Activated T-cell treated with anti-CD3 and anti-CD28 coated beads for 48 hours (primary cell): ENCODE results near the gene NEUROG2.
A peak's percentile ranks its signal among the peaks of the same experiment; 100 is the strongest.
"Not testable (repeated sequence)": the region's sequence is repeated elsewhere in the genome, so short reads cannot be mapped to it uniquely, and the experiment has no call there.

Experiments
- DNase-seq: peaks from one replicate; pipeline ENCODE4 v3.0.0-alpha.2; 2020; ENCODE audit warnings: low read depth

NEUROG2 gene

DNA sequence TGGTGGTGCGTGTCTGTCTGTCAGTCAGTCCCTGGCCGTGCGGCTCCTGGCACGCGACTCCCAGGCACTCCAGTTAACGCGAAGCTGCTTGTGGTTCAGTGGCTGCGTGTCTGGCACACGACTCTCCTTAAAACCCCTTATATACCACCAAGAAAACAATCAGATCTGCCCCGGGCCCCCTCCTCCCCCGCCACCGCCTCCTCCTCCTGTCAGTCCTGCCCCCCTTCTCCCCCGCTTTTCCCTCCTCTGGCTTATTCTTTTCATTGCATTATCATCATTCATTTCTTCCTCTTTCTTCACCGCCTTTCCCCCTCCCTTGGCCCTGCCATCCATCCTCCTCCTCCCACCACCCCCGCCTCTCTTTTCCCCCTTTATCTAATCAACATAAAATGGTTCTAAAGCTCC is at the start of gene NEUROG2:
Gene NEUROG2, minus strand, starts transcription at position 115 of the 405 bp plus-strand sequence. CDS start 705 bp downstream, outside the sequence.
- DNase-seq: no peak

GRCh38 chr4:112564706-112565270 is 48.8 kb upstream of the NEUROG2 start:
- no peak for DNase-seq

GRCh38 chr4:112563431-112564200 is 47.6 kb upstream of the NEUROG2 start:
- DNase-seq: no peak

GRCh38 chr4:112562254-112562879 is 46.4 kb upstream of the NEUROG2 start:
- DNase-seq: no peak

DNA sequence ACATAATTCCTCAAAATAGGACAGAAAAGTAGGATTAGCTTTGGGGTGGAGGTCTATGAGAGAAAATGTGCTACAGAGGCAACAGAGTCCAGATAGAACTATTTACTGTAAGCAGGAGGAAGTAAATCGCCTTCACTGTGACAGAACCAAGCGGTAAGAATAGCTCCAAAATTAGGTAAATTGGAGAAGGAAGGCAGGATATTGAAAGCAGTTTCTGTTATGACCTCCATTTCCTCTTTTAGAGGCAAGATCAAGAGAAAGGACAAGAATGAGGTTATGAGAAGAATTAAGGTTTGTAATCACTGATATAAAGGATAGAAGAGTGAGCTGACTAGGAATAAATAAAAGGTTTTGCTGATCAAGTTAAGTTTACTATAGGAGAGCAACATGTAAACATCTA is 44.1 kb upstream of the NEUROG2 start:
- no peak for DNase-seq

GRCh38 chr4:112559053-112559452 is 43.1 kb upstream of the NEUROG2 start:
- DNase-seq: no peak

DNA sequence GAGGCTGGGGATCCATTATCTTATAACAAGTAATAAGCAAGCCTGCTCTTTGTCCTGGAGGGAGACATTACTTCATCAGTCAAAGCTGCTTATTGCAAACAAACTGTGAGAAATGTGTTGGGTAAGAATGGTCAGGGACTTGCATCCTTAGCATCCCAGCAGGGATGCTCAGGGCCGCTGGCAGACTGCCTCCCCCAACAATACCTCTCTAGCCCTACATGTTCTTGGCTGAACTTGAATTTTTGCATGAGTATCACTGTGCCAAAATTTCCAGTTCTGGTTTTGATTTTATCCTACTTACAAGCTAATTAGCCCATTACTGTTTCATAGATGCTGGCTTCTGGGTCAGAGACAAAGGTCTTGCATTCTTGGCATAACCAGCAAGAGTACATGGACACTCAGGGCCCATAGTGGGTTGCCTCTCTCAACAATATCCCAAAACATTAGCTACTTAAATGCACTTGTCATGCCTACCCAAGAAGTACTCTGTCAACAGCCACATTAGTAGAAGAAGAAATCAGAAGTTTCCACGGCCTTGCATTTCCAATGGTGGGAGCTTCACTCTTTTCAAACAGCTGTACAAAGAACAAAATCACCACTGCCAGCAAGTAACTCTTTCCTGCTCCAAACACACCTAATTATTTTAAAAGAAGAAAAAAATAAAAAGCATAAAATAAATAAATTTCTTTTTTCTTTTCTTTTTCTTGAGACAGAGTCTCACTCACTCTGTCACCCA is 41.9 kb upstream of the NEUROG2 start:
- DNase-seq: no peak

DNA sequence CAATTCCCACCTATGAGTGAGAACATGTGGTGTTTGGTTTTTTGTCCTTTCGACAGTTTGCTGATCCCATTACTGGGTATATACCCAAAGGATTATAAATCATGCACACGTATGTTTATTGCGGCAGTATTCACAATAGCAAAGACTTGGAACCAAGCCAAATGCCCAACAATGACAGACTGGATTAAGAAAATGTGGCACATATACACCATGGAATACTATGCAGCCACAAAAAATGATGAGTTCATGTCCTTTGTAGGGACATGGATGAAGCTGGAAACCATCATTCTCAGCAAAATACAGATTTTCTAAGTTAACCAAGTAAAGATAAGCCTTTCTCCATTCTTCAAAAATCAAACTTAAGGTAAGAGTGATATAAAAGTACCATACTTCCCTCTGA is 38.3 kb upstream of the NEUROG2 start:
- not testable (repeated sequence) for DNase-seq

DNA sequence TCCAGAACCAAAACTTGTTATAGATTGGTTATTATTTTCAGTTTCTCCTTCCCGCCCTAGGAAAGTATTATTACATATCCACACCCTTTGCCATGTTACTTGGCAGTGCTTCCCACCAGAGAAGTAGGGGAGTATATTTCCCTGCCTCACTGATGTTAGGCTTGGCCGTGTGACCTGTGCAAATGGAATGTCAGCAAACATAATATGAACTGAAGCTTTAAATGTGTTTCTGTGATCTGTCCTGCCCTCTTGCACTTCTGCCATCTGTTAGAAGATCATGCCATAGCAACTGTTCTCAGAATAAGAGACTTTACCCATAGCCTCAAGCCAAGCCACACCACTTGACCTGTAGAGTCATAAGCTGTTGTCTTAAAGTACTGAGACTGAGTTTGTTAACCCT is 36.7 kb upstream of the NEUROG2 start:
- no peak for DNase-seq

DNA sequence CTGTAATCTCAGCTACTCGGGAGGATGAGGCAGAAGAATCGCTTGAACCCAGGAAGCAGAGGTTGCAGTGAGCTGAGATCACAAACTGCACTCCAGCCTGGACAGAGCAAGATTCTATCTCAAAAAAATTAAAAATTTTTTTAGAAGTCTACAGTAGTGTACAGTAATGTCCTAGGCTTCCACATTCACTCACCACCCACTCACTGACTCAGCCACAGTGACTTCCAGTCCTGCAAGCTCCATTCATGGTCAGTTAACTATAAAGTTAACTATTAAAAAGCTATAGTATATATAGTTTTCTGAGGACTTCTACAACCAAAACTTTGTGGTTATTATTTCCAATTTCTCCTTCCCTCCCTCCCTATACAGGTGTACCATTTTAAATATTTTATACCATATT is 34.7 kb upstream of the NEUROG2 start:
- no peak for DNase-seq

DNA sequence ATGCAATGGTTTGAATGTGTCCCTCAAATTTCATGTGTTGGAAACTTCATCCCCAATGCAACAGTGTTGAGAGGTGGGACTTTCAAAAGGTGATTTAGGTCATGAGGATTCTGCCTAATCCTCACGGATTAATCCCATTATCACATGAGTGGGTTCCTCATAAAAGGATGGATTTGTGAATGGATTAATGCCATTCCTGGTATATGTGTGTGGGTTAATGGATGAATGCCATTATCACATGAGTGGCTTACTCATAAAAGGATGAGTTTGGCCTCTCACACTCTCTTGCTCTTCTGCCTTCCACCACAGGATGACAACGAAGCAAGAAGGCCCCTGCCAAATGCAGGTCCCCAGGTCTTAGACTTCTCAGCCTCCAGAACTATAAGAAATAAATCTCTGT is 30.5 kb upstream of the NEUROG2 start:
- DNase-seq: no peak

- no peak for DNase-seq
Observed at GRCh38 chr4:112545346-112545745, 29.4 kb upstream of the NEUROG2 start.

DNA sequence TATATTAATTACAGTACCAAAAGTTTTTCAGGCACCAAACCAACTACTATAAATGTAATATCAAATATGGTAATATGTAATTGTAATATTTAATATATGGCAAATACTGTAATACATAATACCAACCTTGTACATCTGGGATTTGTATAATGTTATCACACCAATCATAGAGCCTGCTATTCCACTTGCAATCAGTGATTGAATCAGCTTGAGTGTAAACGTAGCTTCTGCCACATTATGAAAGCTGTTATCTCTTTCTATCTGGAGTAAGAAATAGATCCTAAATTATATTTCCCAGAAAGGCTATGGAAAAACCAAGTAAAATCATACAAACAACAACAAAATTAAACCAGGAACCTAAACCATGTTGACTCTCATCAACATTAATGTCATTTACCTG is 24.7 kb upstream of the NEUROG2 start:
- no peak for DNase-seq

DNA sequence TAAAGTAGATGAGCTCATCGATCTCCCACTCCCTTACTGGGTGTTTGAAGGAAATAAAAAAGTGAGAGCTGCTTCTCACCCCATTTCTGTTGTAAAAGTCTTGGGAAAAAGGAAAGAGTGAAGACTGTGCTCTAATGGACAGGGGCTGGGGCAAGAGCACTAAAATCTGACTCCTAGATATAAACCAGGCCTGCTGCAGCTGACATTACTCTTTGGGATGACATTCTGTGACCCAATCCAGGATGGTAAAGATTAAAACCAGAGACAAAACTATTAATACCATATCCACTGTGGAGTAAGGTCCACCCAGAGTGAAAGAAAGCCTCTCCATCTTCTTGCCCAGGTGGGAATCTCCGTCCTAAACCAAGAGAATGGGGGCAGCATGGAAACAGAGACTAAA is 20.1 kb upstream of the NEUROG2 start:
- no peak for DNase-seq

GRCh38 chr4:112532267-112532666 is 16.3 kb upstream of the NEUROG2 start:
- DNase-seq: no peak

GRCh38 chr4:112531146-112531545 is 15.2 kb upstream of the NEUROG2 start:
- no peak for DNase-seq

- no peak for DNase-seq
Observed at GRCh38 chr4:112526061-112526460, 10.1 kb upstream of the NEUROG2 start.

GRCh38 chr4:112523764-112524505 is 8.0 kb upstream of the NEUROG2 start:
- peak; percentile 80 for DNase-seq

DNA sequence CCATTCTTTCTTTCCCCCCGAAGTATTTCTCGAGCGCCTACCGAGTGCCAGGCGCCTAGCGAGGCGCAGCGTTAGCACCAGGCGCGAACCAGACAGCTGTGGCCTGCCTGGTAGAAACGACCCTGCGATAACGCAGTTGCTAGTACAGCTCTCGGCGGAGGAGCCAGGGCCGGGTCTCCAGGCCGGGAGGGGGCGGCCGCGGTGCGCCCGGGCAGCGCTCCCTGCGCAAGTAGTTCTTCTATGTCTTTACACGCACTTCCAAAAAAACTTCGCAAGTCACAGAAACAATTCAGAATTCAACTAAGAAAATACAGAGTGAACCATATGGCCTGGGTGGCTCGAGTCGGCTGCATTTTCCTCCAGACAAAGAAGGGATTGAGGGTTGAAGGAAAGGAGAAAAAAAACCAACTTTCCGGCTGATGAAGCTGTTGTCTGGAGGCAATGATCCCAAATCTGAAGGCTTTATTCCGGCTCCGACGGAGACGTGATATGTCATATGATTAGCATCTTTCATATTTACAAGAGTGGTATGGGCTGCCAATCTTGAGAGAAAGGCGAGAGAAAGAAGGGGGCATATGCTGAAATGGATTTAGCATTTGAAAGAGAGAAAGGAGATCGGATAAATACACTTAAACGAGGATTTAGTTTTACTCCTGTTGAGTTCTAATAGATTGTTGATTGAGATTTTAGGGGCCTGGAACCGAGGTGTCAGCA is 7.2 kb upstream of the NEUROG2 start:
- no peak for DNase-seq

- not testable (repeated sequence) for DNase-seq
Observed at GRCh38 chr4:112522431-112522830, 6.5 kb upstream of the NEUROG2 start.
